DND-41 (cell line): ENCODE results near the gene APLF.

ENCODE experiments used
- CTCF ChIP-seq: IDR thresholded peaks from 2 replicates; pipeline ENCODE4 v1.5.1; 2012; ENCODE audit warnings: borderline replicate concordance, low read length, moderate library complexity, mild to moderate bottlenecking; ENCODE audit not compliant: poor library complexity, severe bottlenecking; ENCODE audit errors: extremely low read depth
- EZH2 ChIP-seq: IDR thresholded peaks from 3 replicates; pipeline ENCODE4 v1.6.1; 2012; ENCODE audit warnings: borderline replicate concordance, low read depth, mild to moderate bottlenecking, moderate library complexity, low read length, inconsistent platforms; ENCODE audit not compliant: severe bottlenecking

GRCh38 chr2:68591225-68591624 lies 123.8 kb downstream of the APLF start:
- no peak for TF ChIP-seq CTCF
- TF ChIP-seq EZH2: no peak
